Germinal center (tissue), 1 donor: ENCODE results near the gene KCNK5.
A peak's percentile ranks its signal among the peaks of the same experiment; 100 is the strongest.

ENCODE experiments used
- DNase-seq: peaks from one replicate; pipeline ENCODE4 v3.0.0; 2012; ENCODE audit warnings: mixed read lengths, low spot score

Gene KCNK5

GRCh38 chr6:39171489-39172376, 57.5 kb downstream of the KCNK5 start:
- no peak for DNase-seq

DNA sequence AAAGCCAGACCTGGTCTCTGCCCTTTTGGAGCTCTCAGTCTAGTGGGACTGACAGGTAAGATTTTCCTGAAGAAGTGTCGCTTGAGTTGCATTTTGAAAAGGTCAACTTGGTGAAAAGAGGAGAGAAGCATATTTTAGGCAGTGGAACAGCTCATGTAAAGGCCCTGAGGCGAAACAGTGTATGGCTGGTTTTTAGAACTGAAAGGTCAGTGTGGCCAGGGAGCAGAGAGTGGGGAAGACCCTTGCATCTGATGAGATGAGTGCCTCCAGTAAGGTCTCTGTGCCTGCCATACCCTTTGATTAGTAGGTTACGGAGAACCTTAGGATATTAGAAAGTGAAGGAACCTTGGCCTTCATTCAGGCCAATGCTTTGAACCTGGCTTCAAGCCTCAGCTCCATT, 58.4 kb downstream of the KCNK5 start:
- DNase-seq: no peak

- no peak for DNase-seq
These were observed 58.9 kb downstream of the KCNK5 start for GRCh38 chr6:39170389-39170788.

DNA sequence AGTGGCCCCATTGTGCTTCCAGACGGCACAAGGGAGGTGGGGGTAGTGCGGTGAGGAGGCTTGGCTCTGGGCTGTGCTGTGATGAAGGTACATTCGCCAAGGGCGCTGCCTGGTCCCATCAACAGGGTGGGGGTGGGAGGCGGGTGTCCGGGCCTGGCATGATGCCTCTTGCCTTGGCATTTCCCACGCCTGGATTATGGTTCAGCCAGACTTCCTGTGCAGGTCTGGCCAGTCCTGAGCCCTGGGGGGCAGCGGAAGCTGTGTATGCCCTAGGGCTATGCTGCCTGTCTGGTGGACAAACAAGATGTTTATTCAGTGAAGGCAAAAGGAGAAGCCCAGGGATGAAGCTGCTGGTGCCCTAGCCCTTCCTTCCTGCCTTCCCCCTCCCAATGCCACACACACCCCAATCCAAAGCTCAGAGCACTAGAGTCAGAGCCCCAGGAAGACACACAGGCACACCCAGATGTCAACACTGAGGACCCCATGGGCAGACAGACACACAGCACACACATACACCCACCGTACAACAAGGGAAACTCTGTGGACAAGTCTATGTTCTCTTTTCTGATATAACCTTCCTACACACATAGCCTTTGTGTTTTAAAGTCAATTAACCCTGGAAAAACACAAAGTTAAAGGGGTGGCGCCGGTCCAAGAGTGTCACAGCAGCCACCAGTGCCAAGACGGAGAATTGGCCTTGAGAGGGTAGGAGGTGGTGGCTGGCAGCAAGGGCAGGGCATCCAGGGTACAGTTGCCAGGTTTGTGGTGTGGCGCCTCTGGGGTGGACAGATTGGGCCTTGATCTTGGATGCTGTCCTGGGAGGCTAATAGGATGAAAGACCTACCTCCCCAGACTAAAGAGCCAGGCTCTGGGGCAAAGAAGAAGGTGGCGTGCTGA, 59.6 kb downstream of the KCNK5 start:
- DNase-seq: no peak

DNA sequence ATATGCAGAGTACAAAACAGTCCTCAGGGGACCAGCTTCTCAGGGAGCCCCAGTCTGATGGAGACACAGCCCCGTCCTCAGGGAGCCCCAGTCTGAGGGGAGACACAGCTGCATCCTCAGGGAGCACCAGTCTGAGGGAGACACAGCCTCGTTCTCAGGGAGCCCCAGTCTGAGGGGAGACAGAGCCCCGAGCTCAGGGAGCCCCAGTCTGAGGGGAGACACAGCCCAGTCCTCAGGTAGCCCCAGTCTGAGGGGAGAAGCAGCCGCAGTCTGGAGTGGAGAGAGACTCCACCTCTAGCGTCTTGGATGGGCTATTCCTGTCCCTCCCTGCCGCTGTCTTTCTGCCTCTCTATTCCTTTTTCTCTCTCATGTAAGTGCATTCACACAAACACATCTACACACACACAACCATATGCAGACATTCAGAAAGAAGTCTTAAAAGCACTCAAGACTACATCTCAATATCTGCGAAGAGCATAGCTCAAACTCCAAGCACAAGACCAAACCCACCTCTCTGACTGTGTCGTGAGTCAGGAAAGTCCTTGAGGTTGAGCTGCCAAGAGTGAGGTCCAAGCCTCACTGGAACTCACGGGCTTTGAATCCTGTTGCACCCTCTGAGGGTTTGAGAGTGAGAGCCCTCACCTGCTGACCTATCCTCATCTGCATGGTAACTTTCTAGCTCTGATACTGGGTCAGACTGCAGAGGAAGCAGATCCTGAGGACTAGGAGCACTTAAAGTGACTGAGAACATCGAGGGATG, 61.2 kb downstream of the KCNK5 start:
- DNase-seq: no peak

GRCh38 chr6:39167321-39167720, 62.0 kb downstream of the KCNK5 start:
- DNase-seq: no peak

DNA sequence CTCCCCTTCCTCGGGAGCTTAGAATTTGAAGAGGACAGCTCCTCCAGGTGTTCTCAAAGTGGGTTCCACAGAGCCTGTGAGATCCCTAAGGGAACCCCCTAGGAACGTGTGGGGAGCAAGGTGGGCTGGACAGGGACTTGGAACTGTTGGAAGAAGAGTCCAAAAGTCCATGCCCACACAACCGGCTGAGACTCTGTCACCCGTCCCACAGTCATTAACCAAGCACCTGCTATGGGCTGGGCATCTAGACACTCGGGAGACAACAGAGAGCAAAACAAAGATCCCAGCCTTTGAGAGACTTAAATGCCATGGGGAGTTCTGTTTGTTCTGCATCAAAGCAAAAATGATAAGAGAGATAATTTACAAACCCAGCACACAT, 62.4 kb downstream of the KCNK5 start:
- DNase-seq: no peak

DNA sequence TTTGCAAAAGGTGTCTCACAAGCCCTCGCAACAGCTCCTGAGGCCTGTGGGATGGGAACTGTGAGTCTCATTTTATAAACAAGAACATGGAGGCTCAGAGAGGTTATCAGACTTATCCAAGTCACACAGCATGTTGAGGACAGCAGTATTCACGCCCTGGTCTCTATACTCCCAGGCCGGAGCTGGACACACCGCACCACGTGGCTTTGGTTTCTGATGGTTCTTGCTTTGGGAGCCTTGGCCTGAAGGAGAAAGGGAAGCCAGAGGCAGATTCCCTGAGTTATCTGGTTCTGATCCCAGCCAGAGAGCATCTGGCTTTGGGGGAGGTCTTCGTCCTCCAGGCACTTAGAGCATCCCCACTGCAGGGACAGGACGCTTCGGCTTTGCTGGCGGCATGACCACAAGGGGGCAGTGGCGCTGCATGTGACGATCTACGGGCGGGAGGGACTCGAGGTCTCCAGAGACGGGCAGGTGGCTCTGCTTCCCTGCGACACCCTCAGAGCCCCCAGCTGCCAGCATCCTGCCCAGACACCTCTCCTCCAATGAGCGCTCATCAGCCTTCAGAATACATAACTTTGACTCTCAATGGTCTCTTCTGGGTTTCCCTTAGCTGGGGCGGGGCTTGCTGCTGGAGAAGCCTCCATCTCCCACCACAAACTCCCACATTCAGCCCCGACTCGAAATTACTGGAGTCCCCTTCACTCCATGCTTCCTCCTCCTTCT, 62.9 kb downstream of the KCNK5 start:
- DNase-seq: peak; percentile 86

GRCh38 chr6:39157511-39157910, 71.8 kb downstream of the KCNK5 start:
- DNase-seq: no peak

DNA sequence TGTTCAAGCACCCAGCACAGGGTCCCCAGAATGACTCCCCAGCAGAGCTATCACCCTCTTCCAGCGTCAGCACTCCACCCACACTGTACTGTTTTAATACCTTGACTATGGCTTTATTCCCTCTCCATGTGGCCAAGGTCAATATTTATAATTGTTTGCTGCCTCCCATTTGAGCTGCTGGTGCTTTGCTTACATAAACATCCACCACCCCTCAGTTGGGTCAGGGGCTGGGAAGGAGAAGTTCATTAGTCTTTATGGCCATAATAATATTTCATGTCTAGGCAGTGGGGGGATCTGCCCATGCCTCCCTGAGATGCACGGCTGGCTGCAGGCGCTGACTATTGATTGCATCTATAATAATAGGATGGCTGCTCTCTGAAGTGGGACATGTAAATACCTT, 72.5 kb downstream of the KCNK5 start:
- no peak for DNase-seq

DNA sequence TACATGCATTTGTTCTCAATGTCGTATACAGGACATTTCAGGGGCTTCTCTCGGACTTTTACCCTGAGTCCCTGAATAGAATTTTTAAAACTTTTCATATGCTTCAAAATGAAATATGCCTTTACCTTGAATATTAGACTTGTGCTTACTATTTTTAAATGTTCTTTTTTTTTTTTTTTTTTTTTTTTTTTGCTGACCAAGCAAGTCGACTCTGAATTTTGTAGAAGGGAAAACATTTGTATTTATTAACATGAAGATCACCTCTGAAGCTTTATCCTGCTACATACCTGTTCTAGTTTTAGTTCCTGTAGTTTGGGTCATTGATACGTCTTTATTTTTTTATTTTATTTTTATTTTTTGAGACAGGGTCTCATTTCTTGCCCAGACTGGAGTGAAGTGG, 74.6 kb downstream of the KCNK5 start:
- no peak for DNase-seq

DNA sequence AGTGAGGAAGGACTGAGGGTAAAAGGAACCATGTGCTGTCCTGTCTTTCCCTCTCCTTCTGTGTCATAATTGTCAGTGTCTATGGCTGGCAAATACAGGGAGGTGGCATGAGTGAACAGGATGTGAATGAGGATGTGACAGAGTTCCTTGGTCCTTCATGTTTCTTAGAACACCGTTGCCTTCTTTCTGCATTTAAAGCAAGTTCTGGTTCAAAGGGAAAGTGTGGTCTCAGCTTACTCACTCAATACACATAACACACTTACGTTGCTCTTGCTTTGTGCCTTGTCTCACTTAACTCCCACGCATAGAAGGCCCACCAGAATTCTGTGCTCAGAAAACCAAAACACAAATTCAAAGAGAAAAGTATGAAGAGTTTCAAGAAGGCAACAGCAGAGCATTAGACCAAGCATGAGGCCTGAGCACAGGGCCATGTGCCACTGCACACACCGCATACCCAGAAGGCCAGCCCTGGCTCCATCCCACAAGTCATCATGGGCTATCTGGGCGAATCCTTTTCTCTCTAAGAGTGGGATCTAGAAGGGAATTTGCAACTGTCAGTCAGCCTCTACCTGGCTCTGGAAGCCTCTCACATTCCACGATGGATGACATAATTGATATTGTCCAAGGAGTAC, 75.4 kb downstream of the KCNK5 start:
- no peak for DNase-seq

- no peak for DNase-seq
These were observed 77.0 kb downstream of the KCNK5 start for GRCh38 chr6:39152262-39152661.

GRCh38 chr6:39151211-39151610, 78.1 kb downstream of the KCNK5 start:
- DNase-seq: no peak

GRCh38 chr6:39144481-39145173, 84.6 kb downstream of the KCNK5 start:
- DNase-seq: no peak

GRCh38 chr6:39143238-39143930, 85.9 kb downstream of the KCNK5 start:
- no peak for DNase-seq

DNA sequence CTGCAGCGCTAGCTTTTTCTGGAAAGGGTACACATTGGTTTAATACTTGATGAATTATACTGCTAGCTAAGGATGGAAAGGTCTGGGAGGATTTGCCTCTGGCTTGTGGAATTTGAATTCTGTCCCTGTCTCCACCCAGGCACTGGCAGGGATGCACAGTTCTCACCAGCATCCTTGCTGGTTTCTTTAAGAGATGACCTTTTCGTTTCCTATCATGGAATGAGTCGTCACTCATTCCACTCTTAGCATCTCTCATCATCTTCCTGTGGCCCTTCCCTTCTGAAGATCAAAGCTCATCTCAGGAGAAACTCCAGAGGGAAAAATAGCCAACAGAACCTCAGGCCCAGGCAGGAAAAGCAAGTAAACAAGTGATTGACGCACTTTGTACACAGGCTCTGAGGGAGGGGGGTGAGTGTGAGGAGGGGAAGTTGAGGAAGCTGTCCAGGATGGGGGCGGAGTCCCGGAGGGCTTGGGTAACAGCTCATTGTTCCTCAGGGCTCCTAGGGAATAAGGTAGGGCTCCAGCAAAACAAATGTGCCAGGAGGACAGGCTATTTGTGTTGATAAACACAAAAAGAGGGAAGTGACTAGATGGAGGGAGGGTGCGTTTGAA, 88.6 kb downstream of the KCNK5 start:
- DNase-seq: no peak
